Spleen (tissue), 11 donors: ENCODE measurements around the gene GPAT3. TPM values are rescaled to one million over a fixed set of nuclear protein-coding genes. Genes with fewer than 3 reads are reported as not detected.
"Not testable (repeated sequence)": the region's sequence is repeated elsewhere in the genome, so short reads cannot be mapped to it uniquely, and the experiment has no call there.

Experiments
- DNase-seq: peaks from one replicate; pipeline ENCODE4 v3.0.0-alpha.2; 2020
- H3K27ac ChIP-seq, 8 donors: fragments of 200-600 bp; sonication (generic) in 7 of 8; 1 replicate in 4 of 8; 2 replicates in 4 of 8; pipeline versions ENCODE4 v1.5.0 to v1.8.0; 2016 to 2021; ENCODE audit warnings: inconsistent platforms in 4 of 8, mild to moderate bottlenecking in 4 of 8, moderate library complexity in 1 of 8
- H3K27me3 ChIP-seq, 7 donors: fragments of 200-600 bp; sonication (generic) in 6 of 7; replicated peaks in 1 of 7; 1 replicate in 4 of 7; 2 replicates in 3 of 7; pipeline versions ENCODE4 v1.5.0 to v1.8.0; 2016 to 2021; ENCODE audit warnings: inconsistent platforms in 3 of 7, mild to moderate bottlenecking in 1 of 7
- H3K36me3 ChIP-seq, 6 donors: fragments of 200-600 bp; sonication (generic) in 5 of 6; 1 replicate in 4 of 6; 2 replicates in 2 of 6; pipeline versions ENCODE4 v1.5.0 to v1.8.0; 2016 to 2021; ENCODE audit warnings: inconsistent platforms in 2 of 6
- H3K4me1 ChIP-seq, 6 donors: fragments of 200-600 bp; sonication (generic) in 5 of 6; 1 replicate in 3 of 6; 2 replicates in 3 of 6; pipeline versions ENCODE4 v1.5.0 to v1.8.0; 2016 to 2021; ENCODE audit warnings: inconsistent platforms in 3 of 6
- H3K4me3 ChIP-seq, 8 donors: fragments of 200-600 bp; sonication (generic) in 7 of 8; 1 replicate in 4 of 8; 2 replicates in 4 of 8; pipeline versions ENCODE4 v1.5.0 to v1.8.0; 2016 to 2021; ENCODE audit warnings: inconsistent platforms in 4 of 8, mild to moderate bottlenecking in 4 of 8, moderate library complexity in 2 of 8
- H3K9me3 ChIP-seq, 8 donors: fragments of 200-600 bp; sonication (generic) in 7 of 8; 1 replicate in 4 of 8; 2 replicates in 4 of 8; pipeline versions ENCODE4 v1.5.0 to v1.8.0; 2016 to 2021; ENCODE audit warnings: inconsistent platforms in 4 of 8
- CTCF ChIP-seq, 11 experiments: fragments of 200-600 bp in 7 of 11; fragments of 450-650 bp in 4 of 11; sonication (generic) in 4 of 11; IDR thresholded peaks in 8 of 11; conservative IDR thresholded peaks in 3 of 11; 1 replicate in 7 of 11; 2 replicates in 4 of 11; pipeline versions ENCODE4 v1.4.0 to v1.8.0; 2016 to 2021; ENCODE audit warnings: antibody characterized with exemption in 11 of 11, inconsistent platforms in 4 of 11, mild to moderate bottlenecking in 1 of 11
- POLR2A ChIP-seq, 3 donors: fragments of 450-650 bp; IDR thresholded peaks; one replicate each; pipeline ENCODE4 v1.5.1; 2017; ENCODE audit warnings: antibody characterized with exemption in 3 of 3, mild to moderate bottlenecking in 1 of 3
- POLR2AphosphoS5 ChIP-seq, 3 donors: sonication (generic); formaldehyde crosslinking; IDR thresholded peaks; one replicate each; pipeline ENCODE4 v1.5.1; 2017; ENCODE audit warnings: antibody characterized with exemption in 3 of 3
- WGBS, 5 donors: extraction: QIAGEN DNeasy Blood & Tissue Kit in 3 of 5; methylation state at CpG; one replicate each; pipeline versions ENCODE4 v1.1.5 to v1.1.7; 2013 to 2018; 5-methylcytosine and 5-hydroxymethylcytosine counted together
- intact Hi-C: fragments of 100-400 bp; cut with DNase I; formaldehyde crosslinking; loops from one replicate; pipeline ENCODE4 v1.15.0; 2023; ENCODE audit warnings: low total_unique reads
- polyA plus RNA-seq, 3 donors: library from polyadenylated mRNA; stranded (reverse); fragments of 200-250 nt; gene quantifications; one replicate each; pipeline ENCODE4 v1.2.1, GENCODE V29; 2013
- total RNA-seq, 7 donors: library from RNA; depleted of rRNA in 3 of 7; stranded (reverse); fragments of >200 nt in 3 of 7; fragmentation: NEBNext Ultra II Directional in 4 of 7; extraction: Animal tissue kit (Norgen Biotek cat#: 25700) in 4 of 7; gene quantifications; one replicate each; pipeline versions ENCODE4 v1.1.0 to v1.2.1, GENCODE V29; 2016 to 2021
- donor health status: healthy with polysubstance abuse.
- donor health status: DM: no; HTN: no; CAD: no; lungs with moderate emphysema.
- donor health status: DM: no; HTN: no; CAD: no.
- donor health status: Bipolar disorder and iron deficiency.
- donor health status: healthy.
- donor health status: DM: no; HTN: no; CAD: no.
- donor health status: DM: yes; HTN: yes; CAD: no.

Gene GPAT3
- total and polyA plus RNA-seq, 10 donors: 0.70 to 29.1 (median 9.4) TPM

GRCh38 chr4:83572848-83573247 is 36.9 kb downstream of the GPAT3 start:
- Histone ChIP-seq H3K9me3 (no peaks in the 10 kb centered on the region), H3K36me3 (no peaks in the 10 kb centered on the region), H3K27me3 (no peaks in the 10 kb centered on the region), H3K4me1 (peaks cover 0 to 33% (median 5%) of the 10 kb centered on the region in 6 donors), H3K27ac (no peak overlapping the region), H3K4me3 (no peak overlapping the region)
- TF ChIP-seq CTCF (IDR thresholded peaks at IDR 0.05 in 8 of 11, conservative IDR thresholded peaks at IDR 0.05 in 3 of 11) (no peak), POLR2AphosphoS5 (IDR thresholded peaks at IDR 0.05) (no peak), POLR2A (IDR thresholded peaks at IDR 0.05) (no peak)
- intact Hi-C loops: no loop called here
- WGBS, 5 donors: 77 to 90% (median 83%) methylated on average over 3 of the region's 3 CpGs
- no peak for DNase-seq

GRCh38 chr4:83574247-83574646 is 38.3 kb downstream of the GPAT3 start:
- TF ChIP-seq CTCF (IDR thresholded peaks at IDR 0.05 in 8 of 11, conservative IDR thresholded peaks at IDR 0.05 in 3 of 11) (no peak), POLR2AphosphoS5 (IDR thresholded peaks at IDR 0.05) (no peak), POLR2A (IDR thresholded peaks at IDR 0.05) (no peak)
- Histone ChIP-seq H3K27ac (no peak overlapping the region), H3K9me3 (no peaks in the 10 kb centered on the region), H3K36me3 (no peaks in the 10 kb centered on the region), H3K27me3 (no peaks in the 10 kb centered on the region), H3K4me1 (peaks cover 0 to 19% (median 4%) of the 10 kb centered on the region in 6 donors), H3K4me3 (no peak overlapping the region)
- intact Hi-C loops: no loop called here
- DNase-seq: no peak
- 51 to 71% (median 61%) methylated on average over 3 of the region's 3 CpGs for WGBS, 5 donors

GRCh38 chr4:83576237-83576636 is 40.3 kb downstream of the GPAT3 start:
- WGBS, 5 donors: 93 to 98% (median 95%) methylated on average over 3 of the region's 3 CpGs
- H3K27ac ChIP-seq, DNase-seq, H3K4me1 ChIP-seq, H3K27me3 ChIP-seq, H3K36me3 ChIP-seq, H3K9me3 ChIP-seq, intact Hi-C loops, H3K4me3 ChIP-seq: not testable (repeated sequence)

- WGBS, 5 donors: 75 to 83% (median 78%) methylated on average over 10 of the region's 10 CpGs
- TF ChIP-seq POLR2AphosphoS5 (IDR thresholded peaks at IDR 0.05): no peak
Observed at GRCh38 chr4:83581411-83582288, 45.7 kb downstream of the GPAT3 start.

GRCh38 chr4:83582289-83582785 is 46.4 kb downstream of the GPAT3 start:
- Histone ChIP-seq H3K27me3 (no peaks in the 10 kb centered on the region), H3K4me1 (peaks cover 0 to 16% (median 12%) of the 10 kb centered on the region in 6 donors), H3K36me3 (no peaks in the 10 kb centered on the region), H3K9me3 (no peaks in the 10 kb centered on the region), H3K27ac (peak overlapping the region in 7 of 8 donors; percentile 0 to 73 (median 52)), H3K4me3 (peak overlapping the region in 1 of 8 donors; percentile 35)
- TF ChIP-seq CTCF (IDR thresholded peaks at IDR 0.05 in 8 of 11, conservative IDR thresholded peaks at IDR 0.05 in 3 of 11) (peak in 2 of 11 experiments; percentile 10 to 11), POLR2AphosphoS5 (IDR thresholded peaks at IDR 0.05) (no peak)
- WGBS, 5 donors: 37 to 53% (median 44%) methylated on average over 7 of the region's 7 CpGs
- intact Hi-C loops: no loop called here
- DNase-seq: no peak

More at GRCh38 chr4:83581411-83582288, 45.7 kb downstream of the GPAT3 start:
- Histone ChIP-seq H3K27me3 (no peaks in the 10 kb centered on the region), H3K4me1 (peaks cover 0 to 16% (median 12%) of the 10 kb centered on the region in 6 donors), H3K27ac (peak overlapping the region in 7 of 8 donors; percentile 0 to 73 (median 52)), H3K9me3 (no peaks in the 10 kb centered on the region), H3K36me3 (no peaks in the 10 kb centered on the region), H3K4me3 (peak overlapping the region in 1 of 8 donors; percentile 35)
- DNase-seq: no peak
- intact Hi-C loops: no loop called here
